ENCODE measurements around the gene WDR45B.
A peak's percentile ranks its signal among the peaks of the same experiment; 100 is the strongest.

The WDR45B gene

GRCh38 chr17:82648165-82648668, at the start of gene WDR45B:
Gene WDR45B, minus strand, starts transcription at chr17:82648444. Its CDS starts 104 bp downstream, at chr17:82648340.
- no peaks in the 10 kb centered on the region for H3K9me3 ChIP-seq
- H3K27ac ChIP-seq: peak within 1 kb of the TSS; percentile 97 to 98
- peak within 1 kb of the TSS; percentile 91 to 92 for H3K4me3 ChIP-seq
- no peaks in the 10 kb centered on the region for H3K27me3 ChIP-seq
- H3K36me3 ChIP-seq: peaks cover 5 to 16% (median 15%) of the 10 kb centered on the region in 3 donors
- TF ChIP-seq CTCF (IDR thresholded peaks at IDR 0.05): no peak
- intact Hi-C loops (cut with DNase I; ENCODE audit: low total_unique reads): loop anchor here (5.0 kb wide), 1 partner anchor 104 kb away; the partner anchor contains the start of gene TBCD
- H3K4me1 ChIP-seq: peaks cover 0 to 39% (median 23%) of the 10 kb centered on the region in 4 donors
- DNase-seq: peak; percentile 94 to 97

- no peak for TF ChIP-seq CTCF (IDR thresholded peaks at IDR 0.05)
- Histone ChIP-seq H3K27me3 (no peaks in the 10 kb centered on the region), H3K4me3 (peak overlapping the region; percentile 72 to 93), H3K4me1 (peaks cover 0 to 32% (median 20%) of the 10 kb centered on the region in 4 donors), H3K27ac (peak overlapping the region; percentile 48 to 69), H3K36me3 (no peaks in the 10 kb centered on the region), H3K9me3 (no peaks in the 10 kb centered on the region)
- DNase-seq: no peak
- intact Hi-C loops (cut with DNase I; ENCODE audit: low total_unique reads): loop anchor here (5.0 to 10.0 kb wide), 2 partner anchors 55 to 103 kb away; partner anchors contain the start of gene TBCD
Observed at GRCh38 chr17:82697808-82698064, 49.5 kb upstream of the WDR45B start.

- peak overlapping the region; percentile 48 to 69 for H3K27ac ChIP-seq
Observed at GRCh38 chr17:82696916-82697807, 48.9 kb upstream of the WDR45B start.

GRCh38 chr17:82696259-82696658, 48.0 kb upstream of the WDR45B start:
- no peak for TF ChIP-seq CTCF (IDR thresholded peaks at IDR 0.05)
- Histone ChIP-seq H3K4me3 (no peak overlapping the region), H3K36me3 (peaks cover 0 to 5% (median 0%) of the 10 kb centered on the region in 3 donors), H3K27ac (no peak overlapping the region), H3K4me1 (peaks cover 0 to 24% (median 13%) of the 10 kb centered on the region in 4 donors), H3K27me3 (no peaks in the 10 kb centered on the region), H3K9me3 (no peaks in the 10 kb centered on the region)
- intact Hi-C loops (cut with DNase I; ENCODE audit: low total_unique reads): loop anchor here (5.0 to 10.0 kb wide), 2 partner anchors 56 to 101 kb away; partner anchors contain the start of gene TBCD
- DNase-seq: no peak

More at GRCh38 chr17:82696916-82697807, 48.9 kb upstream of the WDR45B start:
- H3K27me3 ChIP-seq: no peaks in the 10 kb centered on the region
- peaks cover 0 to 30% (median 18%) of the 10 kb centered on the region in 4 donors for H3K4me1 ChIP-seq
- TF ChIP-seq CTCF (IDR thresholded peaks at IDR 0.05): no peak
- H3K9me3 ChIP-seq: no peaks in the 10 kb centered on the region
- intact Hi-C loops (cut with DNase I; ENCODE audit: low total_unique reads): loop anchor here (5.0 to 10.0 kb wide), 2 partner anchors 55 to 102 kb away; partner anchors contain the start of gene TBCD
- no peaks in the 10 kb centered on the region for H3K36me3 ChIP-seq
- H3K4me3 ChIP-seq: peak overlapping the region; percentile 72 to 93
- no peak for DNase-seq

- no peak overlapping the region for H3K27ac ChIP-seq
- no peaks in the 10 kb centered on the region for H3K27me3 ChIP-seq
- intact Hi-C loops (cut with DNase I; ENCODE audit: low total_unique reads): loop anchor here (5.0 to 10.0 kb wide), 2 partner anchors 58 to 100 kb away; partner anchors contain the start of gene TBCD
- DNase-seq: no peak
- H3K9me3 ChIP-seq: no peaks in the 10 kb centered on the region
- no peak for TF ChIP-seq CTCF (IDR thresholded peaks at IDR 0.05)
- H3K4me3 ChIP-seq: no peak overlapping the region
- peaks cover 0 to 5% (median 0%) of the 10 kb centered on the region in 3 donors for H3K36me3 ChIP-seq
- H3K4me1 ChIP-seq: peaks cover 0 to 22% (median 13%) of the 10 kb centered on the region in 4 donors
Observed at GRCh38 chr17:82694647-82695046, 46.4 kb upstream of the WDR45B start.
